Measurements from ENCODE around the gene ADAMTS8.

DNA sequence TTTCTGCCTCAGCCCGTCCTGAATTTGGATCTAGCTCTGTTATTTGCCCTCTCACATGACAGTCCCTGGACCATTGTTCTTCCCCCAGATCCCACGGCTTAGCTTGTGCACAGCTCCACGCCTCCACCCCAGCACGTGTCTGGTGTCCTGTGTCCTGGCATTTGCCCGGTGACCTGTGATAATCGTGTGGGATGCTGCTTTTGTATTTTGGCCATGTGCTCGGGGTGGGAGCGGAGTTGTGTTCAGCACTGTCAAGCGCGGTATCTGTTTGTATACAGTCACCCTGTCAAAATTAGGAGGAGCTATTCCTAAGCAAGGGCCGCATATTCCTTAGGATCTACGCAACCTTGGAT is 11.9 kb downstream of the ADAMTS8 start:
- TF ChIP-seq, protein P1, sequence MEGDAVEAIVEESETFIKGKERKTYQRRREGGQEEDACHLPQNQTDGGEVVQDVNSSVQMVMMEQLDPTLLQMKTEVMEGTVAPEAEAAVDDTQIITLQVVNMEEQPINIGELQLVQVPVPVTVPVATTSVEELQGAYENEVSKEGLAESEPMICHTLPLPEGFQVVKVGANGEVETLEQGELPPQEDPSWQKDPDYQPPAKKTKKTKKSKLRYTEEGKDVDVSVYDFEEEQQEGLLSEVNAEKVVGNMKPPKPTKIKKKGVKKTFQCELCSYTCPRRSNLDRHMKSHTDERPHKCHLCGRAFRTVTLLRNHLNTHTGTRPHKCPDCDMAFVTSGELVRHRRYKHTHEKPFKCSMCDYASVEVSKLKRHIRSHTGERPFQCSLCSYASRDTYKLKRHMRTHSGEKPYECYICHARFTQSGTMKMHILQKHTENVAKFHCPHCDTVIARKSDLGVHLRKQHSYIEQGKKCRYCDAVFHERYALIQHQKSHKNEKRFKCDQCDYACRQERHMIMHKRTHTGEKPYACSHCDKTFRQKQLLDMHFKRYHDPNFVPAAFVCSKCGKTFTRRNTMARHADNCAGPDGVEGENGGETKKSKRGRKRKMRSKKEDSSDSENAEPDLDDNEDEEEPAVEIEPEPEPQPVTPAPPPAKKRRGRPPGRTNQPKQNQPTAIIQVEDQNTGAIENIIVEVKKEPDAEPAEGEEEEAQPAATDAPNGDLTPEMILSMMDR (IDR thresholded peaks at IDR 0.05), result no peak
- no peak for TF ChIP-seq POLR2A (IDR thresholded peaks at IDR 0.05)
